Glutamatergic neuron (in vitro differentiated cells): ENCODE results near the gene RBM15B. TPM values are rescaled to one million over a fixed set of nuclear protein-coding genes. Genes with fewer than 3 reads are reported as not detected.
"Not testable (repeated sequence)": the region's sequence is repeated elsewhere in the genome, so short reads cannot be mapped to it uniquely, and the experiment has no call there.

Experiments used
- DNase-seq: peaks from one replicate; pipeline ENCODE4 v3.0.0; 2022
- H3K27ac Mint-ChIP-seq: one replicate; pipeline ENCODE4 v1.8.0; 2020; ENCODE audit warnings: mild to moderate bottlenecking, mixed read lengths, inconsistent platforms; ENCODE audit not compliant: unreplicated experiment
- H3K27me3 Mint-ChIP-seq: one replicate; pipeline ENCODE4 v1.8.0; 2020; ENCODE audit warnings: mild to moderate bottlenecking, moderate library complexity, mixed read lengths, inconsistent platforms; ENCODE audit not compliant: unreplicated experiment
- H3K36me3 Mint-ChIP-seq: one replicate; pipeline ENCODE4 v1.8.0; 2020; ENCODE audit warnings: mild to moderate bottlenecking, mixed read lengths, inconsistent platforms; ENCODE audit not compliant: unreplicated experiment
- H3K4me1 Mint-ChIP-seq: one replicate; pipeline ENCODE4 v1.8.0; 2020; ENCODE audit warnings: mild to moderate bottlenecking, low read depth, mixed read lengths, inconsistent platforms; ENCODE audit not compliant: unreplicated experiment
- H3K4me3 Mint-ChIP-seq: one replicate; pipeline ENCODE4 v1.8.0; 2020; ENCODE audit warnings: mild to moderate bottlenecking, mixed read lengths, inconsistent platforms; ENCODE audit not compliant: unreplicated experiment
- H3K9me3 Mint-ChIP-seq: one replicate; pipeline ENCODE4 v1.8.0; 2020; ENCODE audit warnings: mild to moderate bottlenecking, moderate library complexity, mixed read lengths, inconsistent platforms; ENCODE audit not compliant: unreplicated experiment
- total RNA-seq: library from RNA; stranded (reverse); fragmentation: NEBNext Ultra II Directional; extraction: Animal tissue kit (Norgen Biotek cat#: 25700); gene quantifications from one replicate; pipeline ENCODE4 v1.2.1, GENCODE V29; 2021; ENCODE audit not compliant: unreplicated experiment
- TF ChIP-seq, protein P1 (sequence below): fragments of 200-600 bp; sonication (generic); IDR thresholded peaks from one replicate; pipeline ENCODE4 v1.5.0; 2021; ENCODE audit not compliant: partially characterized antibody, unreplicated experiment

Gene RBM15B
- total RNA-seq, 1 donor from 2014 or later, result 52.5 TPM

DNA sequence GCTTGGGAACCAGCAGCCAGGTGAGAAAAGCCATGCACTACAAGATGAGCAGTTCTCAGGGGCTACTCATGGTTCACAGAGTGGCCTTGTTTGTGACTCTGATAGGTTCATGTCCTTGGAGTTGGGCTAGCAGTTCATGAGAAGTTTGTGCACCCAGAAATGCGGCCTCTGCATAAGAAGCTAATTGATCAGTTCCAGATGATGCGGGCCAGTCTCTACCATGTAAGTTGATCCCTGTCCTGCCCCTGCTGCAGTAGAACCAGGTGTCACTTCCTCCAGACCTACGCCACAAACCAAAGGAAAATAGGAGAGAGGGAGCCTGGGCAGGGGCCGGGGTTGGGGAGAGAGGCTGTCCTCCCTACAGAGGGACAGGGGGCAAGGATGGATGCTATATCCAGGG lies 33.2 kb upstream of the RBM15B start:
- Mint-ChIP-seq H3K27me3 (peaks cover 3% of the 10 kb centered on the region), H3K4me3 (no peak overlapping the region), H3K9me3 (peaks cover under 1% of the 10 kb centered on the region), H3K4me1 (no peaks in the 10 kb centered on the region), H3K27ac (no peak overlapping the region), H3K36me3 (peaks cover 4% of the 10 kb centered on the region)
- no peak for DNase-seq
- TF ChIP-seq, protein P1, sequence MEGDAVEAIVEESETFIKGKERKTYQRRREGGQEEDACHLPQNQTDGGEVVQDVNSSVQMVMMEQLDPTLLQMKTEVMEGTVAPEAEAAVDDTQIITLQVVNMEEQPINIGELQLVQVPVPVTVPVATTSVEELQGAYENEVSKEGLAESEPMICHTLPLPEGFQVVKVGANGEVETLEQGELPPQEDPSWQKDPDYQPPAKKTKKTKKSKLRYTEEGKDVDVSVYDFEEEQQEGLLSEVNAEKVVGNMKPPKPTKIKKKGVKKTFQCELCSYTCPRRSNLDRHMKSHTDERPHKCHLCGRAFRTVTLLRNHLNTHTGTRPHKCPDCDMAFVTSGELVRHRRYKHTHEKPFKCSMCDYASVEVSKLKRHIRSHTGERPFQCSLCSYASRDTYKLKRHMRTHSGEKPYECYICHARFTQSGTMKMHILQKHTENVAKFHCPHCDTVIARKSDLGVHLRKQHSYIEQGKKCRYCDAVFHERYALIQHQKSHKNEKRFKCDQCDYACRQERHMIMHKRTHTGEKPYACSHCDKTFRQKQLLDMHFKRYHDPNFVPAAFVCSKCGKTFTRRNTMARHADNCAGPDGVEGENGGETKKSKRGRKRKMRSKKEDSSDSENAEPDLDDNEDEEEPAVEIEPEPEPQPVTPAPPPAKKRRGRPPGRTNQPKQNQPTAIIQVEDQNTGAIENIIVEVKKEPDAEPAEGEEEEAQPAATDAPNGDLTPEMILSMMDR, result no peak

DNA sequence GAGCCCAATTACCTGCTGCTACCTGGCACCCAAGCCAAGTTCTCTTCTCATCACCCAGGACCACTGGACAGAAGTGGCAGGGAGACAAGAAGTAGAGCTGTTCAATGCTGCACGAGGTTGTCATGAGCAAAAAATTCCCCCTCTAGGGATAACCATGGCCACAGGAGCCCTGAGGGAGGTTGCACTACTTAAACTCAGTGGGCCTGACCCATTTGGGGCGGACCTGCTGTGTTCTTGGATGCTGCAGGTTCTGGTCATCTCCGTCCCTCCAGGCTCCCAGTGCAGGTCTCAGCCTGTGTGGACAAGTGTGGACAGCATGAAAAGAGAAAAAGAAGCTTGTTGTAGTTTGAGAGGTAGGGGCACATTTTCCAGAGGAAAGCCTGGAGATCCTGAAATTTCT lies 32.1 kb upstream of the RBM15B start:
- TF ChIP-seq, protein P1, result no peak
- H3K4me3 Mint-ChIP-seq, result no peak overlapping the region
- no peaks in the 10 kb centered on the region for H3K4me1 Mint-ChIP-seq
- H3K36me3 Mint-ChIP-seq, result peaks cover 11% of the 10 kb centered on the region
- no peaks in the 10 kb centered on the region for H3K9me3 Mint-ChIP-seq
- DNase-seq, result no peak
- H3K27me3 Mint-ChIP-seq, result peaks cover 2% of the 10 kb centered on the region
- H3K27ac Mint-ChIP-seq, result no peak overlapping the region

DNA sequence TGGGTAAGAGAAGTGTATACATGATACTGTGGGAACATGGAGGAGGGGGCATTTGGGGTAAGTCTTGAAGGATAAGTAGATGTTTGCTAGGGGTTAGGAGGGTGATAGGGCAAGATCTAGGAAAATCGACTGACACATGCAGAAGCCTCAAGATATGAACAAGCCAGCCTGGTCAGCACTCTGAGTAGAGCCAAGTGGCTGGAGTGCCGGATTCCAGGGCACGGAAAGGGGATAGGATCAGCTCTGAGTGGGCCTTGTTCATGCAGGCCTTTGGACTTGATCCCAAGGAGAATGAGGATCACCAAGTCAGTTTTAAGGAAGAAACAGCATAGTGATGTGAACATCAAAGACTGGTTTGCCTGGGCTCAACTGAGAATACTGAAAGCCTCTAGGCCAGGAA lies 30.3 kb upstream of the RBM15B start:
- Mint-ChIP-seq H3K4me1 (no peaks in the 10 kb centered on the region), H3K27me3 (peaks cover 2% of the 10 kb centered on the region), H3K27ac (no peak overlapping the region), H3K36me3 (peaks cover 15% of the 10 kb centered on the region), H3K9me3 (no peaks in the 10 kb centered on the region), H3K4me3 (no peak overlapping the region)
- TF ChIP-seq, protein P1, result no peak
- DNase-seq, result no peak

DNA sequence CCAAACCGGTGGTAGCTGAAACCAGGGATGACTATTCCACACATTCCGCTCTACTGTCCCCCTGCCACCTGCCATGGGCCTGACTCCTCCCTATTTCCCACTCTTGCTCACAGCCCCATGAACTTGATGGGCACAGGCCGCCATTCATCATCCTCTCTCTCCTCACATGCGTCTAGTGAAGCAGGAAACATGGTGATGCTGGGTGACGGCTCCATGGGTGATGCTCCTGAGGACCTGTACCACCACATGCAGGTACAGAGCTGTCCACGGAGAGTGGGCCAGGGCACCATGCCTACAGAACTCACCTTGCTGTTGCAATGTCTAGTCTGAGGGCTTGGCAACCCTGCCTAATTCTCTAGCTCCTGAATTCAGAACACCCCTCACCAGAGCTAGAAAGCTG lies 29.3 kb upstream of the RBM15B start:
- Mint-ChIP-seq H3K4me3 (no peak overlapping the region), H3K27ac (no peak overlapping the region), H3K4me1 (no peaks in the 10 kb centered on the region), H3K9me3 (no peaks in the 10 kb centered on the region), H3K27me3 (peaks cover 2% of the 10 kb centered on the region), H3K36me3 (peaks cover 15% of the 10 kb centered on the region)
- no peak for DNase-seq
- TF ChIP-seq, protein P1, result no peak

DNA sequence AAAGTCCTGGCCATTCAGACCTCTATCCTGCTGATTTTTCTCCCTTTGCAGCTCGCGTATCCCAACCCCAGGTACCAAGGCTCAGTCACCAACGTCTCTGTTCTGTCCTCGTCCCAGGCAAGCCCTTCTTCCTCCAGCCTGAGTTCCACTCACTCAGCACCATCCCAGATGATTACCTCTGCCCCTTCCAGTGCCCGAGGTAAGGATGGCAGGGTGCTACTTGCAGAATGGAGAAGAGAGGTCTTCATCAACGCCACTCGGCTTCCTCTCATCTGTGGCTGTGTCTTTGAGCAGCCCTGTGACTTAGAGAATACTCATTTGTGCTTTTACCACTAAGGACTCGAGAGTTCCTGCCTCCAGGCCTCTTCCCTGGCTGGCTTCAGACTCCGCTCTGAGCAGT lies 28.6 kb upstream of the RBM15B start:
- Mint-ChIP-seq H3K4me1 (no peaks in the 10 kb centered on the region), H3K36me3 (peaks cover 15% of the 10 kb centered on the region), H3K27me3 (peaks cover 2% of the 10 kb centered on the region), H3K27ac (no peak overlapping the region), H3K9me3 (no peaks in the 10 kb centered on the region), H3K4me3 (no peak overlapping the region)
- TF ChIP-seq, protein P1, result no peak
- no peak for DNase-seq

DNA sequence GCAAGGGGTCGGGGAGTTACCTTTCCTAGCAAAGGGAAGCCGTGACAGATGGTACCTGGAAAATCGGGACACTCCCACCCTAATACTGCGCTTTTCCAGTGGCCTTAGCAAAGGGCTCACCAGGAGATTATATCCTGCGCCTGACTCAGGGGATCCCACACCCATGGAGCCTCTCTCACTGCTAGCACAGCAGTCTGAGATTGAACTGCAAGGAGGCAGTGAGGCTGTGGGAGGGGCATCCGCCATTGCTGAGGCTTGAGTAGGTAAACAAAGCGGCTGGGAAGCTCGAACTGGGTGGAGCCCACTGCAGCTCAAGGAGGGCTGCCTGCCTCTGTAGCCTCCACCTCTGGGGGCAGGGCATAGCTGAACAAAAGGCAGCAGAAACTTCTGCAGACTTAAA lies 22.8 kb upstream of the RBM15B start:
- not testable (repeated sequence) for H3K4me3 Mint-ChIP-seq, H3K4me1 Mint-ChIP-seq, H3K27ac Mint-ChIP-seq, DNase-seq, H3K27me3 Mint-ChIP-seq, H3K9me3 Mint-ChIP-seq
- H3K36me3 Mint-ChIP-seq, result peaks cover 12% of the 10 kb centered on the region
